HG03135 (cell line): ENCODE measurements around the gene ADAMTS15.

Experiments
- ATAC-seq: cut with Tn5 transposase; IDR thresholded peaks from one replicate; pipeline ENCODE4 v1.9.1; 2021; ENCODE audit warnings: mild to moderate bottlenecking, moderate library complexity; ENCODE audit not compliant: unreplicated experiment

The ADAMTS15 gene

DNA sequence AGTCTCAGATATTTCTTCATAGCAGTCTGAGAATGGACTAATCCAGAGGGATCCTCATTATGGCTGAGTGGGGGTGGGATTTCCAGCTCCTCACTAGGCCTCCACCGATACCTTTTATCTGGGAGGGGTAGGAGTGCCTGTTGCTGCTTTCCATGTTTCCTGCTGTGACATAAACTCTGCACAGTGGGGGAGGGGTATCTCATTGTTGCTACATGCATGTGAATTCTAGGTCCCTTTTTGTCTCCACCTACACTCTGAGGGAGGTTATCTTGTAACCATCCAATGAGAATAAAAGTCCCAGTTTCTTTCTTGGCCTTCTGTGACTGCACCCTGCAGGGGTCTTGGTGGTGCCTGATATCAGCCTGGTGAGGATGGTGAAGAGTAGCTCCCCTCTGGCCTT is 60.5 kb downstream of the ADAMTS15 start:
- ATAC-seq, result no peak

DNA sequence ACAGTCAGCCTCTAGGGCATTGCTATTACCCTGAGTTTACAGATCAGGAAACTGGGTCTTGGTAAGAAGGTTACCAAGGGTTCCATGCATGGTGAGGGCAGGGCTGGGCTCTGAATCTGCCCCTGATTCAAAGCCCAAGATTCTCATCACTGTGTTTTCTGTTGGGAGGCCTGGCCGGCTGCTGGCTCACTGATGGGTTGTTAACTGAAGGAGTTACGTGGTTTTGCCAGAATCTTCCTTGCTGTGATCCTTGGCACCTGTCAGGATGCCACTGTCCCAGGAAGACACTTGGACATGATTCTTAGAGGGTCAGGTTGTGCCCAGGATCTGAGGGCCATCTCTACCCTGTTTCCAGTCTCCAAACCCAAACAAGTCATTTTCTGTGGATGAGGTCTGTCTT is 61.5 kb downstream of the ADAMTS15 start:
- ATAC-seq, result no peak

- ATAC-seq, result no peak
These were observed 62.1 kb downstream of the ADAMTS15 start for GRCh38 chr11:130510407-130511006.

GRCh38 chr11:130511765-130512164 is 63.3 kb downstream of the ADAMTS15 start:
- ATAC-seq, result no peak

GRCh38 chr11:130512662-130513061 is 64.2 kb downstream of the ADAMTS15 start:
- ATAC-seq, result no peak

GRCh38 chr11:130513132-130513531 is 64.7 kb downstream of the ADAMTS15 start:
- ATAC-seq, result no peak

- ATAC-seq, result no peak
These were observed 65.9 kb downstream of the ADAMTS15 start for GRCh38 chr11:130514316-130514715.

DNA sequence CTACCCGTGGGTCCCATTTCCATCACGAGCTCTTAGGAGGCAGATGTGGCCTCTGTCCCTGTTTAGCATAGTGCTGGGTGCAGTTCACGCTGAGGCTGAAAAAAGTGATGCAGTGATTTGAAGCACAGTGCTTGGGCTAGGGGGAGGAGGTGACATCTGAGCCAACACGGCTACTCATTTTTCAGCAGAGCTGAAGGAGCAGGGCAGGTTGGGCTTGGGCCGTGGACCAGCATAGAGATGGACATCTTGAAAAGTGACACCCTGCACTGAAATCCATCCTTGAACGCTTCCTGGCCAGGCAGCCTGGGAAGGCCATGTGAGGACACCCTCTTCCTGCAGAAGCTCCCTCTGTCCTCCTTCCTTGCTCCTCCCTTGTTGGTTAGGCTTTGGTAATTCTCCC is 66.4 kb downstream of the ADAMTS15 start:
- no peak for ATAC-seq

DNA sequence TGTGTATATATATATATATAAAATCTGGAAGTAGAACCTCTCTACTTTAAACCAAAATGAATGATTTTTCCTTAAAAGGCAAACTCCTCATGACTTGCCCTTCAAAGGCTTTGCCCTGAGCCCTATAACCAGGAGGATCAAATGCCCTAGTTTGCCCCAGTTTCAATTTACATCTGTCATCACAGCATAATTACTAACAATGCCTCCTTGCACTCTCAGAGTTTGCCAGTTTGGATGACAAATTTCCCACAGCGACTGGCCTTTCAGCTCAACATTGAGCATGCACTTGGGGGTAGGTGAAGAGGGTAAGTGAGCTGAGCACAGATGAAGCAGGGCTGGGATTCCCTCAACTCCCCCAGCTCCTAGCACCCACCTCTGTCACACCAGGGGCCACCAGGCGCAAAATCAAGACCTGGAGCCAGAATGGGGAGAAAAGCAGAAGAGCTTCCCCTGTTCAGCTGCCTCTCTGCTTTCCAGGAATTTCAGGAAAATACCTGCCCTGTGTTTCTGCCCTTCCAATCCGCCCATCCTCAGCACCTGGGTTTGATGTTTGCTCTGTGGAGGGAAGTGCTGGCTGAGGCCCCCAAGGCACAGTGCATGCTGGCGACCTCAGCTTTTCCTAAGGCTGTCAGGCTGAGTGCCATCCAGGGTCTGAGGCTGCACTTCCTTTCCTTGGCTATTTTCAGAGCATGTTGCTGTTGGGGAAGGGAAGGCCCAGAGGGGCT is 67.5 kb downstream of the ADAMTS15 start:
- no peak for ATAC-seq

- no peak for ATAC-seq
These were observed 68.4 kb downstream of the ADAMTS15 start for GRCh38 chr11:130516554-130517505.

- ATAC-seq, result no peak
These were observed 69.8 kb downstream of the ADAMTS15 start for GRCh38 chr11:130518164-130518680.

GRCh38 chr11:130519128-130519932 is 70.9 kb downstream of the ADAMTS15 start:
- no peak for ATAC-seq

DNA sequence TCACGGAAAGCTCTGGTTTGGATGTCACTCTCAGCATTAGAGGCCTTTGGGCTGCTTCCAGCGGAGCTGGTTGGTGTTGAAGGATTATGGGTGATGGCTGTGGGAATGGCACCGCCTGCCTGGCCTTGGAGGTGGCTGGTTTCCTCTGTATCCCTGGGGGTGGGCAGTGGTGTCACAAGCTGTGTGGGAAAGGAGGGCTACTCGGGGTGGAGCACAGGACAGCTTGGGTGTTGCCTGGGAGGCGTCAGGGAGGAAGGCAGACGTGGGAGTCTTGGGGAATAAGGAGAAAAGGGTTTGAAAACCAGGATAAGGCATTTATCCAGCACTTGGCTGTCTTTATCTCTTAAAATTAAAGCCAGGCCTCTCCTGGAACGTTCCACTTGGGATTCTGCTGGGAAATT is 71.8 kb downstream of the ADAMTS15 start:
- ATAC-seq, result no peak

GRCh38 chr11:130522284-130522961 is 74.0 kb downstream of the ADAMTS15 start:
- no peak for ATAC-seq

GRCh38 chr11:130523166-130523565 is 74.7 kb downstream of the ADAMTS15 start:
- no peak for ATAC-seq

GRCh38 chr11:130523609-130524008 is 75.2 kb downstream of the ADAMTS15 start:
- ATAC-seq, result no peak

DNA sequence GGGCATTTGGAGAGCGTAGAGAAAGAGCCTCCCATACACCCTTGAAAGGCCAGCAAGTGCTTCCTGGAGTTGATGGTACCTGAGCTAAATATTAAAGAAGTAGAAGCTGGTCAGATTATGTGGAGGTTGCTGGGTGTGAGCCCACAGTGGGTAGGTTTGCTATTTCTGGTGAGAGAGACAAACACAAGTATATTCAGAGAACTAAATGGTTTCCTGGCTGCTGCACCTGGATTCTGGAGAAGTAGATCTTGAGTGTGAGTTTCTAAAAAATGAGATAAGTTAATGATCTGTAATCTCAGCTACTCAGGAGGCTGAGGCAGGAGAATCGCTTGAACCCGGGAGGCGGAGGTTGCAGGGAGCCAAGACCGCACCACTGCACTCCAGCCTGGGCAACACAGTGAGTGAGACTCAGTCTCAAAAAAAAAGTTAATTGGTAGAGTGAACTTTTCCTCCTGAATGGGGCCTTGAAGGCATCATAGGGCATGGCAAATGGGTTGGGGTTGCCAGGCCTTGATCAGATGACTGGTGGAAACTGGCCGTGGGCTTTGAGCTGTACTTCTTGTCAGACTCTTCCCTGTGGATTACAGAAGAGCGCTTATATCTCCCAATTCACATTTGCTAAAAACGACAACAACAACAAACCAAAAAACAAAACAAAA is 75.8 kb downstream of the ADAMTS15 start:
- ATAC-seq, result no peak

- no peak for ATAC-seq
These were observed 76.9 kb downstream of the ADAMTS15 start for GRCh38 chr11:130525307-130525706.
